GM18870 (cell line): ENCODE measurements around the gene NDUFS4.
"Not testable (repeated sequence)": the region's sequence is repeated elsewhere in the genome, so short reads cannot be mapped to it uniquely, and the experiment has no call there.

ENCODE experiments used
- ATAC-seq: cut with Tn5 transposase; IDR thresholded peaks from one replicate; pipeline ENCODE4 v1.9.1; 2021; ENCODE audit warnings: moderate library complexity; ENCODE audit not compliant: unreplicated experiment

Gene NDUFS4

GRCh38 chr5:53575101-53575500, 14.7 kb downstream of the NDUFS4 start:
- no peak for ATAC-seq

GRCh38 chr5:53575831-53576230, 15.4 kb downstream of the NDUFS4 start:
- ATAC-seq, result no peak

DNA sequence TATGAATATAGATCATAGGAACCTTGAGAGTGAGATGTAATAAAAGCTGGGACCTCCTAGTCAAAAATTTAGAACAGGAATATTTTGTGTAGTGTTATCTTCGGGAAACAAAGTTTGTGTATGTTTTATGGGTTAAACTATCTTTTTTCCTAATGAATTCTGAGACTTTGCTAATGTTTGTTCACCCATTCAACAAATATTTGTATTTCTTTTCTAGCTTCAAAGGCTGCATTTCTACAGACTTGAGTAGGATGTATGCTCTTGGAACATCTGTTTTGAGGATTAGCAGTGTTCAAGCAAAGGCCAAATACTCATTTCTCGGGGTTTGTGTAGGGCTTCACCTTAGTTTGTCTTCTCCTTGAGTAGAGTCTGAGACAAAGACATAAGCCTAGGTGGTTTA, 16.2 kb downstream of the NDUFS4 start:
- ATAC-seq, result no peak

DNA sequence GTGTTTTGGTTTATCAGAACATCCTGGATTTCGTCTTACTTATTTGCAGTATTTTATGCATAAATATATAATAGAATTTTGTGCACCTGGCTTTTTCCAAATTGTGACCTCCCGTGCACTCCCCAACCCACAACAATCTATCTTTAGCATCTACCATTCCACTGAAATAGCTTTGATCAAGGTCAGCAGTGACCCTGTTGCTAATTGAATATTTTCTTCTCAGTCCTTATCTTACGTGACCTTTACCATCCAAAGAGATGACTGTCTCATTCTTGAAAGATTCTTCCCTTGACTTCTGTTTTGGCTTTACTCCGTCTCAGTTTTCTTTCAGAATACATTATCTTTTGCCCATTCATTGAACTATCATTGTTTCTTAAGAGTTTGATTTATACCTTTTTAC, 18.4 kb downstream of the NDUFS4 start:
- no peak for ATAC-seq

DNA sequence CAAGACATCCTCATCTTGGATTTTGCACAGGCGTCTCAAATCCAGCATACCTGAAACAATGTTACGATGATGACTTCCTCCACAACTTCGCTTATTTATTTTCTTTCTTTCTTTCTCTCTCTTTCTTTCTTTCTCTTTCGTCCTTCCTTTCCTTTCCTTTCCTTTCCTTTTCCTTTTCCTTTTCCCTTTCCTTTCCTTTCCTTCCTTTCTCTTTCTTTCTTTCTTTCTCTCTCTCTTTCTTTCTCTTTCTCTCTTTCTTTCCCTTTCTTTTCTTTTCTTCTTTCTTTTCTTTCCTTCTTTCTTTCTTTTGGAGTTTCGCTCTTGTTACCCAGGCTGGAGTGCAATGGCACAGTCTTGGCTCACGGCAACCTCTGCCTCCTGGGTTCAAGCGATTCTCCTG, 20.1 kb downstream of the NDUFS4 start:
- ATAC-seq, result no peak

- ATAC-seq, result no peak
These were observed 21.8 kb downstream of the NDUFS4 start for GRCh38 chr5:53582225-53582624.

GRCh38 chr5:53590759-53591158, 30.3 kb downstream of the NDUFS4 start:
- peak; percentile 65 for ATAC-seq

DNA sequence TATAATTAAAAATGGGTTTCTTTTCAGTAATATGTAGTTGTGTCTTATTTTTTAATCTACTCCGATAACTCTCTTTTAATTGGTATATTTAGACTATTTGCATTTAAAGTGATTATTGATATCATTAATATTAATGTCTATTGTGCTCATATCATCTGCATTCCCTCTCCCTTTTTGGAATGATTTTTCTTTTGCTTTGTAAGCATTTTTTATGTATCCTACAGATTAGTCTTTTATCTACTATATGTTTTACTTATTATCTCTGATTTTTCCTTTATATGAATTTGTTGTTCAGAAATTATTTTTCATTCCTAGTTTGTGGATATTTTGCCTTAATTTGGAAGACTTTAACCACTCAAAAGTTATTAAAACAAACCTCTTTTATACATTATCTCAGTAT, 34.0 kb downstream of the NDUFS4 start:
- no peak for ATAC-seq

- no peak for ATAC-seq
These were observed 37.5 kb downstream of the NDUFS4 start for GRCh38 chr5:53597894-53598293.

GRCh38 chr5:53601570-53601969, 41.1 kb downstream of the NDUFS4 start:
- no peak for ATAC-seq

- ATAC-seq, result no peak
These were observed 42.7 kb downstream of the NDUFS4 start for GRCh38 chr5:53603009-53603687.

GRCh38 chr5:53604309-53604708, 43.9 kb downstream of the NDUFS4 start:
- ATAC-seq, result no peak

GRCh38 chr5:53607886-53608285, 47.4 kb downstream of the NDUFS4 start:
- no peak for ATAC-seq

DNA sequence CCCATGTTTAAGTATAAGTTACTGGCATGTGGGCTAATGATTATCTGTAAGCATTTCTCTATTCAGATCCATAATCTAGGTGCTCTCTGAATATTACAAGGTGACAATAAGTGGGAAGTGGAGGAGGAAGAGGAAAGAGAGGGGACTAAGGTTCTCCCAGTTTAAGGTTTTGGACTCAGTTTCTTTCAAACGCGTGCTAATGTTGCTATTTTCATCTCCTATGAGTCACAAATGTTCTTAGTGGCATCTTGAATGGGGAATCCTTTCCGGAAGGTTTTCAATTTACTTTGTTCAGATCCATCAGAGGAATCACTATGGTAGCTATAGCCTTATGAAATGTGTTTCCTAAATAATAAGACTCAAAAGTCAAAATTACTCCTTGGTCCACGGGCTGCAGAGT, 48.5 kb downstream of the NDUFS4 start:
- ATAC-seq, result not testable (repeated sequence)

DNA sequence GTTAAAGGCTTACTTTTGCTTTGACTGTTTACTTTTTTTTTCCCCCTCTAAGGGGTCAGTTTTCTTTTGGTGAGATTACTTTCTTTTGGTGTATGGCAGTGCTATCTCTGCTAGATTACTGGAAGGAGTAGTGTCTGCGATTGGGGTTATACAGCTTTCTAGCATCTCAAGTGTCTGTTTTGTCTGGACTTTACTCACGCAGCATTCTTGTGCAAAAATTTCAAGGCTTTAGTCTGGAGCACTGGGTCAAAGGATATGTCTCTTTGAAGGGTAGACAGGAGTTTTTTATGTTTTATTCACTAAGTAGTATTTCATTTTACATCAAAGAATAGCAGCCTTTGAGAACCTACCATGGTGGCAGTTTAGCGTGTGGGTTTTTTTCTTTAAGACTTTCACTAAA, 52.6 kb downstream of the NDUFS4 start:
- no peak for ATAC-seq

DNA sequence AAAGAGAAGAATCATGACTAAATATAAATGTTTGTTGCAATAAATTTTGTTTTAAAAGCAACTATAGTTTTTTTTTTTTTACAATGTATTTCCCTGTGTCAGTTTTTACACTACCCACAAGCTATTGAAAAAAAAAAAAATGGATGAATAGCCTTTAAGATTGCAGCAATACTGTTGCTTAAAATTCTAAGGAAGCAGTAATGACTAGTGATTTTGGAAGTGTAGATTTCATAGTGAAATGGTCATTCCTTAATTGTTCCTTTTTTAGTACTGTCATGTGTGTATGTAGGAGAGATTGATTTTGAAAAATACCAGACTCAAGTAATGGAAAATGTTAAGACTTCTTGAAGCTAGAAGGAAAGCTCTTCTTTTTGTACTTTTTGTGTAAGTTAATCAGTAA, 53.1 kb downstream of the NDUFS4 start:
- no peak for ATAC-seq

DNA sequence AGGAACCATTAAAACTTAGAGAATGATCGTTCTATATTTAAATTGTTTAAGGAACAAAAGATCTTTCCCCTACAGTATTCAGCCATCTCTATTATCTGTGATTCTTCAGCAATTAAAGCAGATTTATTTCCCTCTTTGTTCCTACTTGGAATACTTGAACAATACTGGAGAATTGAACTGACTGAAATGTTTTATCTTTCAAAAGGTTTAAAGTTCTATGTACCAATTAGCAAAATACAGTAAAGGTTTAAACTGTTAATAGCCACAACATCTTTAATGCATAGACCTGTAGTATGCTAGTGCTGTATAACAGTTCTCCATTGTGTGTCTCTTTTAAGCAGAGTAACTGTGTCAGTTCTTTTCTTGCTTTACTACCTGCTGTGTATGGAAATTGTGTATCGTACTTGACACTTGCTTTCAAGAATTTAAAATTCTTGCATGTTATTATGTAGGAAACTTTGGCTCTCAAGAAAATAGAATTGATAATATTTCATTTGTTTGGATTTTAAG, 54.0 kb downstream of the NDUFS4 start:
- no peak for ATAC-seq

DNA sequence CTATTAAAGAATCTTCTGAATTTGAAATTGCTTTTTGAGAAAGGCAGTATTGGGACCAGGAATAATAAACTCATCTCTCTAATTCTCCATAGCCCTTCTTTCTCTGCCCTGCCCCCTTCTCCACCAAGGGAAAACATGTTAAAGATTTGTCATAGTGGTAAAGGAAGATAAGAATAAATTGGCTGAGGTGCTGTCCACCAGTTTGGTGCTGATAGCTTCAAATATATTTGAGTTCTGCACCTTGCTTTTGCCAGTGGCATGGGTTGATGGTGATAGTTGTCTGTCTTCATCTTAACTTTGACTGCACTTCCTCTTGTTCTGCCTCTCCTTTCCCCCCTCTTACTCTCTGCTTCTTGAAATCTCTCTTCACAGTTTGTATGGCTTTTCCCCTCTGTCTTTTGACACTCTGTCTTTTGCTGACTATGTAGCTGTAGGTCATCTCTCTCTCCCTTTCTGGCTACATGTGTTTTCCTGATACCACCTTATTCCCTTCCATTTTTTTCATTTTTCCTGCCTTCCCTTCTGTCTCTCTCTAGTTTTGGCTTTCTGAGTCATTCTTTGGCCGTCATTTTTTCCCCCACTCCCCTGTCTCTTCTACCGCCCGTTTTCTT, 56.6 kb downstream of the NDUFS4 start:
- ATAC-seq, result no peak

GRCh38 chr5:53631251-53631650, 70.8 kb downstream of the NDUFS4 start:
- ATAC-seq, result no peak

DNA sequence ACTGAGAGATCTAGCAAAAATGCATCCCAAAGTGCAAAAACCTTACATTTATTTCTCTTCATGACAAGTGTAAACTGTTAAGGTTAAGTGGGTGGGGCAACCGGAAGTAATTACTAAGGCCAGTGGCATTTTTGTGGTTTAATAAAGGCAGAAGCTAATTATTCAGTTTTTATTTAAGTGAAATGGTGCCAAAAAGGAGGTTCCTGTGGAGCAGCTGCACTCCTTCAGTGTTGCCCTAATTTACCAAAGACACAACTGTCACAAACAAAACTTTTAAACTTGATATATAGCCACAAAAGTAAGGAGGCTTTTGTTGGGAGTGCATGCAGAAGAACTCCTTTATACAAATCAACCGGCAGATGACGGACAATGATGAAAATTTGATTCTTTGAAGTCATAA, 81.6 kb downstream of the NDUFS4 start:
- no peak for ATAC-seq

DNA sequence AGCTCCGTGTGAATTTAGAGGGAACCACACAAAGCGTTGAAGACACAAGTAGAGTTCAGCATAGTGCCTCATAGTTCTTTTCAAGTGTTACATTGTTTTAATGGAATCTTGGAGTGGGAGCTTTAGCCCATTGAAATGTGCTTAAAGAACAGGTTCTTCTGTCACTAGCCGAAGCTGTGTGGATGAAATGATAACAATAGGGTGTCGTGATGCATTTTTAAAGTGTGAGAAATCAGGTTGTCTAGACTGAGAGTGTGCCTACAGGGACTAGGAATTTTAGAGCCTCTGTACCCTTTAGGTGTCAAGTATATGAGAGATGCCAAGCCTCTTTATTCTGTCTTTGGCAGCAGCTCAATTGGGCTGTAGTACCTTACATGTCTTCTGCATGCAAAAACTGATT, 83.0 kb downstream of the NDUFS4 start:
- no peak for ATAC-seq

GRCh38 chr5:53645078-53645477, 84.6 kb downstream of the NDUFS4 start:
- no peak for ATAC-seq

GRCh38 chr5:53649352-53649751, 88.9 kb downstream of the NDUFS4 start:
- no peak for ATAC-seq
